Measurements from ENCODE around the gene RNU1-2.
"Not testable (repeated sequence)": the region's sequence is repeated elsewhere in the genome, so short reads cannot be mapped to it uniquely, and the experiment has no call there.

Gene RNU1-2

GRCh38 chr1:16927256-16927655 lies 31.5 kb downstream of the RNU1-2 start:
- no peak for DNase-seq

- no peak for DNase-seq
Measured at GRCh38 chr1:16927711-16928485, 32.1 kb downstream of the RNU1-2 start.

- DNase-seq, result not testable (repeated sequence)
Measured at GRCh38 chr1:16929146-16930041, 33.6 kb downstream of the RNU1-2 start.

GRCh38 chr1:16931206-16931934 lies 35.6 kb downstream of the RNU1-2 start:
- not testable (repeated sequence) for DNase-seq

- DNase-seq, result not testable (repeated sequence)
Measured at GRCh38 chr1:16933945-16934344, 38.2 kb downstream of the RNU1-2 start.

GRCh38 chr1:16936580-16936979 lies 40.8 kb downstream of the RNU1-2 start:
- DNase-seq, result not testable (repeated sequence)

- DNase-seq, result no peak
Measured at GRCh38 chr1:16938351-16939321, 42.9 kb downstream of the RNU1-2 start.

GRCh38 chr1:16939386-16940180 lies 43.8 kb downstream of the RNU1-2 start:
- DNase-seq, result not testable (repeated sequence)

- no peak for DNase-seq
Measured at GRCh38 chr1:16944038-16944437, 48.3 kb downstream of the RNU1-2 start.

- not testable (repeated sequence) for DNase-seq
Measured at GRCh38 chr1:16945512-16945911, 49.7 kb downstream of the RNU1-2 start.

Data from SHP77 treated with DMSO at 0.1 percent for 48 hours (cell line).